ENCODE results near the gene ITK.

Gene ITK

DNA sequence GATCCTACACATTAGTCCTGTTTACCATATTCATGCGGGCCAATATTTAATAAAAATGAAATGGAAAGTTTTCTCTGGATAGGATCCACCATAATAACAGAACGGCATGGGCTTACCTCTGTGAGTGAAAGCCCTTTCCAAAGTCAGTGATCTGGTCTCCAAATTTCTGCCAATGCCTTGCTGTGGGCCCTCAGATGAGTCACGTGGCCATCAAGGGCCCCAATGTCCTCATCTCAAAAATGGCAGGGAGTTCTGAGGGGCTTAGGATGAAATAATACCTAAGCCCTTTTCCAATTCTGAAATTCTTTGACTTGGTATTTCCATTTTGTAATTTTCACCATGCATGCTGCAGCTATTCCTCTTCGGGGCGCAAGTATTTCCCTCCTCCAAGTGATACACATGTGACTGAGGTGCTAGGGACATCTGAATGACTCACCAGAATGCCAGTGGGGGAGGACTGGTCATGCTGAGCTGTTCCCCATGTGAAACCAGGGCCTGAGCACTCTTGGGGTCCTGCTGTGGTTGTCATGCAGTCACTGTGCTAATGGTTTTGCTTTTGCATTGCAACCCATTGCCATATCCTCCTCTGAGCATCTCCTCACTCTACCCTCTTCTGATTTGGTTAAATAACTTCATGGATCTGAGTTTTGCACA, 35.0 kb downstream of the ITK start:
- no peak overlapping the region for H3K18ac ChIP-seq (ENCODE audit: low read length)
- no peak overlapping the region for H2BK120ac ChIP-seq (ENCODE audit: insufficient read depth, low read length, poor library complexity)
- H2BK12ac ChIP-seq (ENCODE audit: low read length) = no peak overlapping the region
- no peaks in the 10 kb centered on the region for H3K9me3 ChIP-seq (ENCODE audit: insufficient read depth, low read depth, low read length)
- H4K8ac ChIP-seq (ENCODE audit: low read depth, low read length) = no peak overlapping the region
- H3K79me1 ChIP-seq (ENCODE audit: low read length) = no peaks in the 10 kb centered on the region
- H3K79me2 ChIP-seq (ENCODE audit: control insufficient read depth, insufficient read depth, low read length, poor library complexity) = no peaks in the 10 kb centered on the region
- H3K4me3 ChIP-seq (ENCODE audit: low read depth, low read length) = no peak overlapping the region
- no peak overlapping the region for H4K12ac ChIP-seq (ENCODE audit: low read depth, low read length)
- no peak overlapping the region for H4K91ac ChIP-seq (ENCODE audit: low read depth, low read length)
- no peak overlapping the region for H3K4me2 ChIP-seq (ENCODE audit: low read length)
- H3K36me3 ChIP-seq (ENCODE audit: control insufficient read depth in 1 of 2, insufficient read depth in 2 of 2, low read length in 2 of 2) = no peaks in the 10 kb centered on the region
- no peak overlapping the region for H3K9ac ChIP-seq (ENCODE audit: low read length)
- H3K4ac ChIP-seq (ENCODE audit: low read depth, low read length) = no peak overlapping the region
- H2AK5ac ChIP-seq (ENCODE audit: low read length) = no peak overlapping the region
- no peaks in the 10 kb centered on the region for H3K27me3 ChIP-seq (ENCODE audit: insufficient read depth, low read length)
- no peak overlapping the region for H3K27ac ChIP-seq (ENCODE audit: low read depth, low read length)
- no CpG with 5 or more reads among the region's 5 CpGs for WGBS (ENCODE audit: extremely low coverage, insufficient coverage, insufficient read length)
- H2AFZ ChIP-seq (ENCODE audit: insufficient read depth, low read length, poor library complexity) = no peak overlapping the region
- no peak overlapping the region for H2BK5ac ChIP-seq (ENCODE audit: low read depth, low read length, poor library complexity)
- no peak overlapping the region for H3K14ac ChIP-seq (ENCODE audit: low read length)
- DNase-seq = no peak
- no peaks in the 10 kb centered on the region for H3K4me1 ChIP-seq (ENCODE audit: control insufficient read depth in 1 of 2, insufficient read depth in 2 of 2, low read length in 2 of 2)
- no peak overlapping the region for H3K23ac ChIP-seq (ENCODE audit: low read length)

DNA sequence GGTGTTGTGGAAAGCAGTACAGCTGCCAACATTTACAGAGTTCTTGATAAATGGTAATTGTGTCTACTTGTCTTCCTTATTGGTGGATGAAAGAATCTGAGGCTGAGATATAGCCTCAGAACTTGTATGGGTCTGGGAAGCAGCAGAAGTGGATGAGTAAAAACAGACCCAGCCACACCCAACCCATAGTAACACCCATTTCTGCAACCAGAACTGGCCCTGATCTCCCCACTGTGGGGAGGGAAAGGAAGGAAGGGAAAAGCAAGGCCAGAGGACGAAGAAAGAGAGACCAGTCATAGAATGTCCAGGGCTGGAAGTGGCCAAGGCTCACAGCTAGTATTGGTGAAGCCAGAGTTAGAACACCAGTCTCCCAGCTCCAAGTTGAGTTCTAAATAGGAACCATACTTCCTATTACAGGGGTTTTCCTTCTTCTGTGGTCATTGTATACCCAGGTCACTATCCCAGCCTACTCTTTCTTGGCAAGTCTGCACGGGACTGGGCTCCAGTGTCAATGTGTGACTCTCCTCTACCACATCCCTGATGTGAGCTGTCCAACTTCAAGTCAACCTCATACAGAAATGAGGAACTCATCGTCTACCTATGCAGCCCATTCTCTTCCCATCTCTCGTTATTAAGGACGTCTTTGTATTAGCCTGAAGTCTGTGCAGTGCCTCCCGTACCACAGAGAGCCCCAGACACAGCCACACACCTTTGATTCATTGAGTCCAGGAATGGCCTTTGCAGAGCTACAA, 35.9 kb downstream of the ITK start:
- H3K27ac ChIP-seq (ENCODE audit: low read depth, low read length) = no peak overlapping the region
- H3K23ac ChIP-seq (ENCODE audit: low read length) = no peak overlapping the region
- H3K36me3 ChIP-seq (ENCODE audit: control insufficient read depth in 1 of 2, insufficient read depth in 2 of 2, low read length in 2 of 2) = no peaks in the 10 kb centered on the region
- H3K4ac ChIP-seq (ENCODE audit: low read depth, low read length) = no peak overlapping the region
- no peaks in the 10 kb centered on the region for H3K79me2 ChIP-seq (ENCODE audit: control insufficient read depth, insufficient read depth, low read length, poor library complexity)
- H2BK5ac ChIP-seq (ENCODE audit: low read depth, low read length, poor library complexity) = no peak overlapping the region
- H3K79me1 ChIP-seq (ENCODE audit: low read length) = no peaks in the 10 kb centered on the region
- no peaks in the 10 kb centered on the region for H3K4me1 ChIP-seq (ENCODE audit: control insufficient read depth in 1 of 2, insufficient read depth in 2 of 2, low read length in 2 of 2)
- H3K14ac ChIP-seq (ENCODE audit: low read length) = no peak overlapping the region
- no peak overlapping the region for H4K8ac ChIP-seq (ENCODE audit: low read depth, low read length)
- H2BK120ac ChIP-seq (ENCODE audit: insufficient read depth, low read length, poor library complexity) = no peak overlapping the region
- DNase-seq = no peak
- no CpG with 5 or more reads among the region's 6 CpGs for WGBS (ENCODE audit: extremely low coverage, insufficient coverage, insufficient read length)
- H4K12ac ChIP-seq (ENCODE audit: low read depth, low read length) = no peak overlapping the region
- no peak overlapping the region for H3K4me2 ChIP-seq (ENCODE audit: low read length)
- no peak overlapping the region for H2AK5ac ChIP-seq (ENCODE audit: low read length)
- no peaks in the 10 kb centered on the region for H3K9me3 ChIP-seq (ENCODE audit: insufficient read depth, low read depth, low read length)
- H4K91ac ChIP-seq (ENCODE audit: low read depth, low read length) = no peak overlapping the region
- H3K18ac ChIP-seq (ENCODE audit: low read length) = no peak overlapping the region
- H3K9ac ChIP-seq (ENCODE audit: low read length) = no peak overlapping the region
- H3K4me3 ChIP-seq (ENCODE audit: low read depth, low read length) = no peak overlapping the region
- no peak overlapping the region for H2BK12ac ChIP-seq (ENCODE audit: low read length)
- no peaks in the 10 kb centered on the region for H3K27me3 ChIP-seq (ENCODE audit: insufficient read depth, low read length)
- no peak overlapping the region for H2AFZ ChIP-seq (ENCODE audit: insufficient read depth, low read length, poor library complexity)

DNA sequence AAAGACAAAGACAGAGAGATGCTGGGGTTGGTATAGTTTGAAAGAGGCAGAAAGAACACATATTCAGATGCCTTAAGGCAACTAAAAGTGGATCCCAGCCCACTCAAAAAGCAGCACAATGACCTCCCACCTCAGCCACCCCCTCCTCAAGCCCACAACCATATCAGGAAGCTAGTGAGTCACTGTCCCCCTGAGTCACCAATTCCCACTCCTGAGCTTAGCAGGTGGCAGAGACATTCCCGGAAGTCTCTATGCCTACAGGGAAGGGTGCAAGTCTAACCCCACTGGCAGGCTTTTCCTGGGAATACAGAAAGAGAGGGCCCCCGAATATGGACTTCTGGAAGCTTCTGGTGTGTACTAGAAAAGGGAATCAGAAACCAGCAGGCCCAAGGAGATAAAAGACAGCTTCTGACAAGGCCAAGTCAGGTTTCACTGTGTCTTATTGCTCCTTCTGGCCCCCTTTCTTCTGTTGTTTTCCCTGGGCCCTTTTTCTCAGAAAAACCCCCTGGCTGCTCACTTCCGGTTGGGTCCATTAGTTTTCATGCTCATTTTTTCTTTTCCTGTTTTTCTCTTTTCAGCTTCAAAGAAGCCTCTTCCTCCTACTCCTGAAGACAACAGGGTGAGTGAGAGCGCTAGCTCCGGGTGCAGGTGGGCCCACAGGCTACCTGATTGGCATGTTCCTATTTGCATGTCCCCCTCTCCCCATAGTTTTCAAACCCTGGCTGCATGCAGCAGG, 36.8 kb downstream of the ITK start:
- Histone ChIP-seq H3K18ac (ENCODE audit: low read length) (no peak overlapping the region), H3K14ac (ENCODE audit: low read length) (no peak overlapping the region), H4K12ac (ENCODE audit: low read depth, low read length) (no peak overlapping the region), H3K79me2 (ENCODE audit: control insufficient read depth, insufficient read depth, low read length, poor library complexity) (no peaks in the 10 kb centered on the region), H3K4ac (ENCODE audit: low read depth, low read length) (no peak overlapping the region), H3K4me1 (ENCODE audit: control insufficient read depth in 1 of 2, insufficient read depth in 2 of 2, low read length in 2 of 2) (no peaks in the 10 kb centered on the region), H2BK120ac (ENCODE audit: insufficient read depth, low read length, poor library complexity) (no peak overlapping the region), H2AK5ac (ENCODE audit: low read length) (no peak overlapping the region), H3K79me1 (ENCODE audit: low read length) (no peaks in the 10 kb centered on the region), H3K9ac (ENCODE audit: low read length) (no peak overlapping the region), H3K27me3 (ENCODE audit: insufficient read depth, low read length) (no peaks in the 10 kb centered on the region), H2BK12ac (ENCODE audit: low read length) (no peak overlapping the region), H3K4me2 (ENCODE audit: low read length) (no peak overlapping the region), H3K27ac (ENCODE audit: low read depth, low read length) (no peak overlapping the region), H2AFZ (ENCODE audit: insufficient read depth, low read length, poor library complexity) (no peak overlapping the region), H3K36me3 (ENCODE audit: control insufficient read depth in 1 of 2, insufficient read depth in 2 of 2, low read length in 2 of 2) (no peaks in the 10 kb centered on the region), H3K23ac (ENCODE audit: low read length) (no peak overlapping the region), H2BK5ac (ENCODE audit: low read depth, low read length, poor library complexity) (no peak overlapping the region), H4K91ac (ENCODE audit: low read depth, low read length) (no peak overlapping the region), H3K9me3 (ENCODE audit: insufficient read depth, low read depth, low read length) (no peaks in the 10 kb centered on the region), H3K4me3 (ENCODE audit: low read depth, low read length) (no peak overlapping the region), H4K8ac (ENCODE audit: low read depth, low read length) (no peak overlapping the region)
- DNase-seq = no peak
- WGBS (ENCODE audit: extremely low coverage, insufficient coverage, insufficient read length) = no CpG with 5 or more reads among the region's 5 CpGs

DNA sequence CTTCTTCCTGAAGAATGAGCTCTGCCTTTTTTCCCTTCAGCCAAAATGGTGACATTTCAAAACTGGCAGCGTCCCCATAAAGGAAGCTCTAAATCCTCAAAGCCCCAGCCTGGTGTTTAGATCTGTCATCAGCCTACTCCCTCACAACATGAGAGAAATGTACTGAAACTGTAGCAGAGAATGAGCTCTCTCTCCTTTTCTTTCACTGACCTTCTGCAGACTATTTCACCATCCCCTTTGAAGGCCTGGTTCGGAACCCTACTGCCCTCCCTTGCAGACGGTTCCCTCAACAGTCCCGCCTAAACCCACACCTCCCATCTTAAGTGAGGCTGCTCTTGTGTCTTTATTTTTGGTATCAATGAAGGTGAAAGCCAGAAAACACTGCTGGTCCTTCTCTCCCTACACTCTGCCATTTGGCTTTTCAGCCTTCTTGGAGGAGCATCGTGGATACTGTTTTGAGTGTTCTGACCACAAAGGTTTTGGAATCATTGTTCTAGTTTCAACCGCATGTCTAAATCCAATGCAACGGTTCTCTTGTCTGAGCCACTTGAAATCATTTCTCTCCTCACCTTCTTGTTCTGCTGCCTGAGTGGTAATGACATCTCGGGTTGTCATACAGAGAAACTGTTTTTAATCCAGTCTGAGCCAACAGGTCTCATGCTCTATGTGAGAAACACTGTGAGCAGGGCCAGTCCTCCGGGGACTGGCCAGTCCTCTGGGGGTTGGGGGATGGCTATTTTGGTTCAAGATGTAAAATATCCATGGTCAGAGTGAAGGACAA, 39.0 kb downstream of the ITK start:
- H3K9me3 ChIP-seq (ENCODE audit: insufficient read depth, low read depth, low read length) = no peaks in the 10 kb centered on the region
- no peak overlapping the region for H2BK120ac ChIP-seq (ENCODE audit: insufficient read depth, low read length, poor library complexity)
- no peak overlapping the region for H3K4me3 ChIP-seq (ENCODE audit: low read depth, low read length)
- no peak overlapping the region for H4K8ac ChIP-seq (ENCODE audit: low read depth, low read length)
- H3K79me2 ChIP-seq (ENCODE audit: control insufficient read depth, insufficient read depth, low read length, poor library complexity) = no peaks in the 10 kb centered on the region
- H3K4me2 ChIP-seq (ENCODE audit: low read length) = no peak overlapping the region
- no peak overlapping the region for H3K23ac ChIP-seq (ENCODE audit: low read length)
- no peak overlapping the region for H4K12ac ChIP-seq (ENCODE audit: low read depth, low read length)
- no peak overlapping the region for H2AK5ac ChIP-seq (ENCODE audit: low read length)
- H4K91ac ChIP-seq (ENCODE audit: low read depth, low read length) = no peak overlapping the region
- H3K14ac ChIP-seq (ENCODE audit: low read length) = no peak overlapping the region
- no peak overlapping the region for H3K18ac ChIP-seq (ENCODE audit: low read length)
- WGBS (ENCODE audit: extremely low coverage, insufficient coverage, insufficient read length) = no CpG with 5 or more reads among the region's 9 CpGs
- H3K36me3 ChIP-seq (ENCODE audit: control insufficient read depth in 1 of 2, insufficient read depth in 2 of 2, low read length in 2 of 2) = no peaks in the 10 kb centered on the region
- H3K4me1 ChIP-seq (ENCODE audit: control insufficient read depth in 1 of 2, insufficient read depth in 2 of 2, low read length in 2 of 2) = no peaks in the 10 kb centered on the region
- H3K79me1 ChIP-seq (ENCODE audit: low read length) = no peaks in the 10 kb centered on the region
- no peak overlapping the region for H3K9ac ChIP-seq (ENCODE audit: low read length)
- H2BK12ac ChIP-seq (ENCODE audit: low read length) = no peak overlapping the region
- no peak overlapping the region for H2BK5ac ChIP-seq (ENCODE audit: low read depth, low read length, poor library complexity)
- no peak for DNase-seq
- no peak overlapping the region for H2AFZ ChIP-seq (ENCODE audit: insufficient read depth, low read length, poor library complexity)
- no peaks in the 10 kb centered on the region for H3K27me3 ChIP-seq (ENCODE audit: insufficient read depth, low read length)
- H3K27ac ChIP-seq (ENCODE audit: low read depth, low read length) = no peak overlapping the region
- no peak overlapping the region for H3K4ac ChIP-seq (ENCODE audit: low read depth, low read length)

All from trophoblast cell (in vitro differentiated cells and primary cell).